Nephron (organoid): ENCODE measurements around the gene DLG1.
A peak's percentile ranks its signal among the peaks of the same experiment; 100 is the strongest.

ENCODE experiments used
- H3K27ac Mint-ChIP-seq, 3 experiments: 2 replicates each; pipeline ENCODE4 v1.8.0; 2020; ENCODE audit warnings: mixed read lengths in 3 of 3, mild to moderate bottlenecking in 2 of 3, moderate library complexity in 1 of 3
- H3K27me3 Mint-ChIP-seq: 2 replicates; pipeline ENCODE4 v1.8.0; 2021; ENCODE audit warnings: low read depth, mild to moderate bottlenecking, moderate library complexity, mixed read lengths
- H3K36me3 Mint-ChIP-seq: 2 replicates; pipeline ENCODE4 v1.8.0; 2020; ENCODE audit warnings: low read depth, mixed read lengths
- H3K4me1 Mint-ChIP-seq: 2 replicates; pipeline ENCODE4 v1.8.0; 2020; ENCODE audit warnings: mixed read lengths
- H3K4me3 Mint-ChIP-seq, 3 experiments: 2 replicates each; pipeline ENCODE4 v1.8.0; 2020; ENCODE audit warnings: mild to moderate bottlenecking in 3 of 3, mixed read lengths in 3 of 3, moderate library complexity in 2 of 3
- H3K9me3 Mint-ChIP-seq: 2 replicates; pipeline ENCODE4 v1.8.0; 2020; ENCODE audit warnings: mixed read lengths
- CTCF ChIP-seq, 3 experiments: fragments of 200-600 bp; sonication (generic); IDR thresholded peaks; one replicate each; pipeline ENCODE4 v1.5.0; 2021; ENCODE audit warnings: antibody characterized with exemption in 3 of 3; ENCODE audit not compliant: unreplicated experiment in 3 of 3

Gene DLG1

GRCh38 chr3:197298945-197299854 lies 788 bp upstream of the DLG1 start:
- TF ChIP-seq CTCF (IDR thresholded peaks at IDR 0.05; ENCODE audit: unreplicated experiment in 3 of 3), result no peak
- Mint-ChIP-seq H3K4me3 (peak overlapping the region; percentile 90 to 94 (median 93)), H3K27ac (peak overlapping the region; percentile 59 to 97 (median 93)), H3K4me1 (peaks cover 24% of the 10 kb centered on the region), H3K9me3 (no peaks in the 10 kb centered on the region), H3K27me3 (no peaks in the 10 kb centered on the region), H3K36me3 (peaks cover 4% of the 10 kb centered on the region)

GRCh38 chr3:197297476-197298340 lies 704 bp downstream of the DLG1 start:
- no peak for TF ChIP-seq CTCF (IDR thresholded peaks at IDR 0.05; ENCODE audit: unreplicated experiment in 3 of 3)
- H3K9me3 Mint-ChIP-seq, result no peaks in the 10 kb centered on the region
- peak overlapping the region; percentile 85 to 97 (median 95) for H3K27ac Mint-ChIP-seq
- H3K36me3 Mint-ChIP-seq, result peaks cover 8% of the 10 kb centered on the region
- no peaks in the 10 kb centered on the region for H3K27me3 Mint-ChIP-seq
- H3K4me1 Mint-ChIP-seq, result peaks cover 24% of the 10 kb centered on the region
- peak overlapping the region; percentile 93 to 98 (median 96) for H3K4me3 Mint-ChIP-seq

GRCh38 chr3:197297002-197297401 lies 1.4 kb downstream of the DLG1 start:
- Mint-ChIP-seq H3K4me1 (peaks cover 31% of the 10 kb centered on the region), H3K9me3 (no peaks in the 10 kb centered on the region), H3K27ac (peak overlapping the region; percentile 85 to 95 (median 95)), H3K27me3 (no peaks in the 10 kb centered on the region), H3K36me3 (peaks cover 13% of the 10 kb centered on the region), H3K4me3 (peak overlapping the region; percentile 93 to 98 (median 96))
- TF ChIP-seq CTCF (IDR thresholded peaks at IDR 0.05; ENCODE audit: unreplicated experiment in 3 of 3), result no peak

- Mint-ChIP-seq H3K4me1 (peaks cover 36% of the 10 kb centered on the region), H3K27me3 (no peaks in the 10 kb centered on the region), H3K4me3 (peak overlapping the region; percentile 93 to 98 (median 96)), H3K27ac (peak overlapping the region in 2 of 3 experiments; percentile 85 to 95), H3K9me3 (no peaks in the 10 kb centered on the region), H3K36me3 (peaks cover 17% of the 10 kb centered on the region)
- no peak for TF ChIP-seq CTCF (IDR thresholded peaks at IDR 0.05; ENCODE audit: unreplicated experiment in 3 of 3)
Measured at GRCh38 chr3:197296545-197296944, 1.9 kb downstream of the DLG1 start.

GRCh38 chr3:197295871-197296270 lies 2.5 kb downstream of the DLG1 start:
- Mint-ChIP-seq H3K4me1 (peaks cover 41% of the 10 kb centered on the region), H3K9me3 (no peaks in the 10 kb centered on the region), H3K4me3 (peak overlapping the region; percentile 93 to 98 (median 96)), H3K27ac (peak overlapping the region in 1 of 3 experiments; percentile 15), H3K27me3 (no peaks in the 10 kb centered on the region), H3K36me3 (peaks cover 24% of the 10 kb centered on the region)
- no peak for TF ChIP-seq CTCF (IDR thresholded peaks at IDR 0.05; ENCODE audit: unreplicated experiment in 3 of 3)
